HepG2 (cell line): ENCODE data around the gene GPBAR1. TPM values are rescaled to one million over a fixed set of nuclear protein-coding genes. Genes with fewer than 3 reads are reported as not detected.
A peak's percentile ranks its signal among the peaks of the same experiment; 100 is the strongest.

Experiments used
- AGO2 ChIP-seq: fragments of 200-400 bp; formaldehyde crosslinking; optimal IDR thresholded peaks from 2 replicates; pipeline ENCODE3; 2017; ENCODE audit warnings: mild to moderate bottlenecking, low read depth, low read length, moderate library complexity
- CERS6 ChIP-seq: sonication (generic); formaldehyde crosslinking; IDR thresholded peaks from 2 replicates; pipeline ENCODE4 v1.5.0; 2020; ENCODE audit warnings: missing genetic modification reagents
- NFATC3 ChIP-seq: sonication (generic); formaldehyde crosslinking; IDR thresholded peaks from 2 replicates; pipeline ENCODE4 v1.5.1; 2020; ENCODE audit warnings: mild to moderate bottlenecking, missing genetic modification reagents
- POLR2A ChIP-seq, 2 experiments: IDR thresholded peaks; 2 replicates each; pipeline ENCODE4 v1.6.1; 2011; ENCODE audit warnings: low read depth in 2 of 2, low read length in 2 of 2, mild to moderate bottlenecking in 1 of 2, moderate library complexity in 1 of 2; ENCODE audit not compliant: insufficient read depth in 1 of 2
- SIX1 ChIP-seq: sonication (generic); formaldehyde crosslinking; IDR thresholded peaks from 2 replicates; pipeline ENCODE4 v1.4.0; 2020; ENCODE audit warnings: missing genetic modification reagents, borderline replicate concordance
- ZBTB46 ChIP-seq: sonication (generic); formaldehyde crosslinking; IDR thresholded peaks from 2 replicates; pipeline ENCODE4 v1.4.0; 2020; ENCODE audit warnings: mild to moderate bottlenecking, missing genetic modification reagents, borderline replicate concordance
- ZFY ChIP-seq: sonication (generic); formaldehyde crosslinking; IDR thresholded peaks from 2 replicates; pipeline ENCODE4 v1.4.0; 2020; ENCODE audit warnings: missing genetic modification reagents
- ZNF263 ChIP-seq: sonication (generic); formaldehyde crosslinking; IDR thresholded peaks from 2 replicates; pipeline ENCODE4 v1.4.0; 2020; ENCODE audit warnings: missing genetic modification reagents
- ZNF460 ChIP-seq: sonication (generic); formaldehyde crosslinking; IDR thresholded peaks from 2 replicates; pipeline ENCODE4 v1.5.1; 2020; ENCODE audit warnings: missing genetic modification reagents, mild to moderate bottlenecking, borderline replicate concordance
- polyA plus RNA-seq, 8 experiments: library from polyadenylated mRNA; depleted of rRNA in 3 of 8; stranded (reverse) in 7 of 8; unstranded in 1 of 8; fragments of >200 nt; fragmentation: Illumina TruSeq in 4 of 8; extraction: Trizol in 4 of 8; gene quantifications; 2 replicates each; pipeline versions ENCODE4 v1.2.1 to v1.2.3, GENCODE V29; 2011 to 2016; ENCODE audit warnings: low read depth in 4 of 8, missing spikeins in 1 of 8, mixed read lengths in 1 of 8; ENCODE audit not compliant: insufficient read depth in 1 of 8
- total RNA-seq, 5 experiments: library from RNA; depleted of rRNA; stranded (reverse); fragments of >200 nt; fragmentation: Illumina TruSeq; extraction: Trizol; gene quantifications; 2 replicates each; pipeline ENCODE4 v1.2.3, GENCODE V29; 2016; ENCODE audit warnings: low read depth in 1 of 5
- TF ChIP-seq, protein P1 (sequence below): sonication (generic); formaldehyde crosslinking; IDR thresholded peaks from 2 replicates; pipeline ENCODE4 v1.8.0; 2022; ENCODE audit warnings: missing genetic modification reagents, mild to moderate bottlenecking, borderline replicate concordance
- TF ChIP-seq, protein P2 (sequence below): sonication (generic); formaldehyde crosslinking; IDR thresholded peaks from 2 replicates; pipeline ENCODE4 v1.5.1; 2020; ENCODE audit warnings: missing genetic modification reagents, mild to moderate bottlenecking, borderline replicate concordance

Gene GPBAR1
- total and polyA plus RNA-seq, 2 of the 13 experiments (the other 11 are each of a cell fraction or from before 2014, with no cell fraction given) = 0.05 to 0.09 TPM

GRCh38 chr2:218266316-218266979 lies 5.6 kb downstream of the GPBAR1 start (continued):
- TF ChIP-seq, protein P1, sequence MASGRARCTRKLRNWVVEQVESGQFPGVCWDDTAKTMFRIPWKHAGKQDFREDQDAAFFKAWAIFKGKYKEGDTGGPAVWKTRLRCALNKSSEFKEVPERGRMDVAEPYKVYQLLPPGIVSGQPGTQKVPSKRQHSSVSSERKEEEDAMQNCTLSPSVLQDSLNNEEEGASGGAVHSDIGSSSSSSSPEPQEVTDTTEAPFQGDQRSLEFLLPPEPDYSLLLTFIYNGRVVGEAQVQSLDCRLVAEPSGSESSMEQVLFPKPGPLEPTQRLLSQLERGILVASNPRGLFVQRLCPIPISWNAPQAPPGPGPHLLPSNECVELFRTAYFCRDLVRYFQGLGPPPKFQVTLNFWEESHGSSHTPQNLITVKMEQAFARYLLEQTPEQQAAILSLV (CRISPR knock-in tag) = no peak
- 0 out of 4 replicates have a peak, but pooled peaks of 1 of the 2 experiments have one; percentile 13 for TF ChIP-seq POLR2A (IDR thresholded peaks at IDR 0.05; ENCODE audit: insufficient read depth in 1 of 2, low read depth in 2 of 2, low read length in 2 of 2)
- TF ChIP-seq SIX1 (CRISPR knock-in tag) = no peak
- TF ChIP-seq ZBTB46 (CRISPR knock-in tag) = no peak
- TF ChIP-seq ZNF460 (CRISPR knock-in tag) = no peak
- no peak for TF ChIP-seq CERS6 (CRISPR knock-in tag)
- TF ChIP-seq ZNF263 (CRISPR knock-in tag) = peak; percentile 85
- TF ChIP-seq, protein P2, sequence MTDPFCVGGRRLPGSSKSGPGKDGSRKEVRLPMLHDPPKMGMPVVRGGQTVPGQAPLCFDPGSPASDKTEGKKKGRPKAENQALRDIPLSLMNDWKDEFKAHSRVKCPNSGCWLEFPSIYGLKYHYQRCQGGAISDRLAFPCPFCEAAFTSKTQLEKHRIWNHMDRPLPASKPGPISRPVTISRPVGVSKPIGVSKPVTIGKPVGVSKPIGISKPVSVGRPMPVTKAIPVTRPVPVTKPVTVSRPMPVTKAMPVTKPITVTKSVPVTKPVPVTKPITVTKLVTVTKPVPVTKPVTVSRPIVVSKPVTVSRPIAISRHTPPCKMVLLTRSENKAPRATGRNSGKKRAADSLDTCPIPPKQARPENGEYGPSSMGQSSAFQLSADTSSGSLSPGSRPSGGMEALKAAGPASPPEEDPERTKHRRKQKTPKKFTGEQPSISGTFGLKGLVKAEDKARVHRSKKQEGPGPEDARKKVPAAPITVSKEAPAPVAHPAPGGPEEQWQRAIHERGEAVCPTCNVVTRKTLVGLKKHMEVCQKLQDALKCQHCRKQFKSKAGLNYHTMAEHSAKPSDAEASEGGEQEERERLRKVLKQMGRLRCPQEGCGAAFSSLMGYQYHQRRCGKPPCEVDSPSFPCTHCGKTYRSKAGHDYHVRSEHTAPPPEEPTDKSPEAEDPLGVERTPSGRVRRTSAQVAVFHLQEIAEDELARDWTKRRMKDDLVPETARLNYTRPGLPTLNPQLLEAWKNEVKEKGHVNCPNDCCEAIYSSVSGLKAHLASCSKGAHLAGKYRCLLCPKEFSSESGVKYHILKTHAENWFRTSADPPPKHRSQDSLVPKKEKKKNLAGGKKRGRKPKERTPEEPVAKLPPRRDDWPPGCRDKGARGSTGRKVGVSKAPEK (CRISPR knock-in tag) = no peak
- peak; percentile 18; the same call in 1 of the 2 replicates for TF ChIP-seq ZFY (CRISPR knock-in tag)
- TF ChIP-seq NFATC3 (CRISPR knock-in tag) = no peak
- peak; percentile 42 for TF ChIP-seq AGO2
